GM19372 (cell line): Measurements from ENCODE around the gene PPP1R12B.
"Not testable (repeated sequence)": the region's sequence is repeated elsewhere in the genome, so short reads cannot be mapped to it uniquely, and the experiment has no call there.

Experiments used
- ATAC-seq: cut with Tn5 transposase; IDR thresholded peaks from one replicate; pipeline ENCODE4 v1.9.1; 2021; ENCODE audit warnings: mild to moderate bottlenecking, low read depth, moderate library complexity; ENCODE audit not compliant: unreplicated experiment

PPP1R12B gene

GRCh38 chr1:202575918-202576653 lies 227.6 kb downstream of the PPP1R12B start:
- no peak for ATAC-seq

- no peak for ATAC-seq
Measured at GRCh38 chr1:202576816-202577215, 228.3 kb downstream of the PPP1R12B start.

GRCh38 chr1:202577381-202577780 lies 228.9 kb downstream of the PPP1R12B start:
- ATAC-seq = no peak

- no peak for ATAC-seq
Measured at GRCh38 chr1:202578001-202578504, 229.6 kb downstream of the PPP1R12B start.

GRCh38 chr1:202578565-202578964 lies 230.1 kb downstream of the PPP1R12B start:
- ATAC-seq = no peak

GRCh38 chr1:202579806-202580205 lies 231.3 kb downstream of the PPP1R12B start:
- ATAC-seq = no peak

- ATAC-seq = no peak
Measured at GRCh38 chr1:202580619-202581018, 232.1 kb downstream of the PPP1R12B start.

- ATAC-seq = not testable (repeated sequence)
Measured at GRCh38 chr1:202582350-202582749, 233.9 kb downstream of the PPP1R12B start.

GRCh38 chr1:202584707-202585589 lies 236.4 kb downstream of the PPP1R12B start:
- no peak for ATAC-seq

- no peak for ATAC-seq
Measured at GRCh38 chr1:202585590-202585933, 237.1 kb downstream of the PPP1R12B start.

- ATAC-seq = no peak
Measured at GRCh38 chr1:202586018-202586821, 237.7 kb downstream of the PPP1R12B start.

GRCh38 chr1:202586871-202587270 lies 238.4 kb downstream of the PPP1R12B start:
- ATAC-seq = no peak

- ATAC-seq = no peak
Measured at GRCh38 chr1:202587859-202588485, 239.5 kb downstream of the PPP1R12B start.

- no peak for ATAC-seq
Measured at GRCh38 chr1:202588503-202589189, 240.1 kb downstream of the PPP1R12B start.

GRCh38 chr1:202589190-202589930 lies 240.9 kb downstream of the PPP1R12B start:
- ATAC-seq = no peak

- ATAC-seq = no peak
Measured at GRCh38 chr1:202590126-202590525, 241.6 kb downstream of the PPP1R12B start.

- ATAC-seq = no peak
Measured at GRCh38 chr1:202590975-202591411, 242.5 kb downstream of the PPP1R12B start.

GRCh38 chr1:202591515-202591914 lies 243.0 kb downstream of the PPP1R12B start:
- no peak for ATAC-seq

GRCh38 chr1:202592146-202592545 lies 243.6 kb downstream of the PPP1R12B start:
- no peak for ATAC-seq
